Ishikawa (cell line): ENCODE measurements around the gene NUDT7.

Source experiments
- EP300 ChIP-seq: IDR thresholded peaks from 2 replicates; pipeline ENCODE4 v1.6.1; 2012; ENCODE audit warnings: borderline replicate concordance
- FOXM1 ChIP-seq: IDR thresholded peaks from 2 replicates; pipeline ENCODE4 v1.6.1; 2012; ENCODE audit warnings: low read depth, borderline replicate concordance
- MAX ChIP-seq: IDR thresholded peaks from 2 replicates; pipeline ENCODE4 v1.6.1; 2012
- NFIC ChIP-seq: IDR thresholded peaks from 2 replicates; pipeline ENCODE4 v1.6.1; 2012
- TAF1 ChIP-seq: IDR thresholded peaks from 2 replicates; pipeline ENCODE4 v1.6.1; 2012; ENCODE audit warnings: low read depth, mild to moderate bottlenecking
- TCF12 ChIP-seq: IDR thresholded peaks from 2 replicates; pipeline ENCODE4 v1.6.1; 2012; ENCODE audit warnings: low read depth
- TEAD4 ChIP-seq: IDR thresholded peaks from 2 replicates; pipeline ENCODE4 v1.6.1; 2012

GRCh38 chr16:77711179-77711578 is 11.1 kb upstream of the NUDT7 start:
- no peak for TF ChIP-seq EP300
- TF ChIP-seq TCF12: no peak
- TF ChIP-seq TAF1: no peak
- no peak for TF ChIP-seq TEAD4
- TF ChIP-seq MAX: no peak
- TF ChIP-seq NFIC: no peak
- no peak for TF ChIP-seq FOXM1
